Kidney epithelial cell (primary cell): ENCODE results near the gene NEUROD1. TPM values are rescaled to one million over a fixed set of nuclear protein-coding genes. Genes with fewer than 3 reads are reported as not detected.

Experiments used
- DNase-seq: peaks from one replicate; pipeline ENCODE4 v3.0.0-alpha.2; 2010; ENCODE audit warnings: low read depth
- H3K27me3 ChIP-seq: 2 replicates; pipeline ENCODE4 v1.6.0; 2011; ENCODE audit warnings: low read length; ENCODE audit not compliant: control insufficient read depth, insufficient read depth
- H3K36me3 ChIP-seq: 2 replicates; pipeline ENCODE4 v1.5.1; 2011; ENCODE audit warnings: low read length; ENCODE audit not compliant: control insufficient read depth, insufficient read depth
- H3K4me3 ChIP-seq: 2 replicates; pipeline ENCODE4 v1.5.1; 2011; ENCODE audit warnings: low read depth, mild to moderate bottlenecking, control low read depth, low read length
- total RNA-seq: library from RNA; depleted of rRNA; stranded (reverse); fragments of >200 nt; gene quantifications from 2 replicates; pipeline ENCODE4 v1.2.3, GENCODE V29; 2015
- TF ChIP-seq, protein P1 (sequence below): IDR thresholded peaks from 2 replicates; pipeline ENCODE4 v1.5.1; 2011; ENCODE audit warnings: mild to moderate bottlenecking, moderate library complexity, low read length, control low read depth, inconsistent platforms; ENCODE audit not compliant: insufficient read depth, poor library complexity, severe bottlenecking

Gene NEUROD1
- total RNA-seq, 1 donor from 2014 or later: not detected

DNA sequence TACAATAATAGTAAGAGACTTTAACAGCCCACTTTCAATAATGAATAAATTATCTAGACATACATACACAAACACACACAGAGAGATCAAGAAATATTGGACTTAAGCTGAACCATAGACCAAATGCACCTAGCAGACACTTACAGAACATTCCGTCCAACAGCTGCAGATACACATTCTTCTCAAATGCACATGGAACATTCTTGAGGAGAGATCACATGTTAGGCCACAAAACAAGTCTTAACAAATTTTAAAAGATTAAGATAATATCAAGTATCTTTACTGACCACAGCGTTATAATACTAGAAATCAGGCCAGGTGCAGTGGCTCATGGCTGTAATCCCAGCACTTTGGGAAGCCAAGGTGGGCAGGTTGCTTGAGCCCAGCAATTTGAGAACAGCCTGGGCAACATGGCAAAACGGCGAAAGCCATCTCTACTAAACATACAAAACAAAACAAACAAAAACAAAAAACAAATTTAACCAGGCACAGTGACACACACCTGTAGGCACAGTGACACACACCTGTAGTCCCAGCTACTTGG is 30.8 kb downstream of the NEUROD1 start:
- TF ChIP-seq, protein P1, sequence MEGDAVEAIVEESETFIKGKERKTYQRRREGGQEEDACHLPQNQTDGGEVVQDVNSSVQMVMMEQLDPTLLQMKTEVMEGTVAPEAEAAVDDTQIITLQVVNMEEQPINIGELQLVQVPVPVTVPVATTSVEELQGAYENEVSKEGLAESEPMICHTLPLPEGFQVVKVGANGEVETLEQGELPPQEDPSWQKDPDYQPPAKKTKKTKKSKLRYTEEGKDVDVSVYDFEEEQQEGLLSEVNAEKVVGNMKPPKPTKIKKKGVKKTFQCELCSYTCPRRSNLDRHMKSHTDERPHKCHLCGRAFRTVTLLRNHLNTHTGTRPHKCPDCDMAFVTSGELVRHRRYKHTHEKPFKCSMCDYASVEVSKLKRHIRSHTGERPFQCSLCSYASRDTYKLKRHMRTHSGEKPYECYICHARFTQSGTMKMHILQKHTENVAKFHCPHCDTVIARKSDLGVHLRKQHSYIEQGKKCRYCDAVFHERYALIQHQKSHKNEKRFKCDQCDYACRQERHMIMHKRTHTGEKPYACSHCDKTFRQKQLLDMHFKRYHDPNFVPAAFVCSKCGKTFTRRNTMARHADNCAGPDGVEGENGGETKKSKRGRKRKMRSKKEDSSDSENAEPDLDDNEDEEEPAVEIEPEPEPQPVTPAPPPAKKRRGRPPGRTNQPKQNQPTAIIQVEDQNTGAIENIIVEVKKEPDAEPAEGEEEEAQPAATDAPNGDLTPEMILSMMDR: no peak
- Histone ChIP-seq H3K4me3 (no peak overlapping the region), H3K27me3 (no peaks in the 10 kb centered on the region), H3K36me3 (no peaks in the 10 kb centered on the region)
- no peak for DNase-seq

GRCh38 chr2:181648478-181649155 is 31.7 kb downstream of the NEUROD1 start:
- H3K4me3 ChIP-seq: no peak overlapping the region
- TF ChIP-seq, protein P1: no peak
- no peak for DNase-seq
- no peaks in the 10 kb centered on the region for H3K36me3 ChIP-seq
- H3K27me3 ChIP-seq: no peaks in the 10 kb centered on the region

DNA sequence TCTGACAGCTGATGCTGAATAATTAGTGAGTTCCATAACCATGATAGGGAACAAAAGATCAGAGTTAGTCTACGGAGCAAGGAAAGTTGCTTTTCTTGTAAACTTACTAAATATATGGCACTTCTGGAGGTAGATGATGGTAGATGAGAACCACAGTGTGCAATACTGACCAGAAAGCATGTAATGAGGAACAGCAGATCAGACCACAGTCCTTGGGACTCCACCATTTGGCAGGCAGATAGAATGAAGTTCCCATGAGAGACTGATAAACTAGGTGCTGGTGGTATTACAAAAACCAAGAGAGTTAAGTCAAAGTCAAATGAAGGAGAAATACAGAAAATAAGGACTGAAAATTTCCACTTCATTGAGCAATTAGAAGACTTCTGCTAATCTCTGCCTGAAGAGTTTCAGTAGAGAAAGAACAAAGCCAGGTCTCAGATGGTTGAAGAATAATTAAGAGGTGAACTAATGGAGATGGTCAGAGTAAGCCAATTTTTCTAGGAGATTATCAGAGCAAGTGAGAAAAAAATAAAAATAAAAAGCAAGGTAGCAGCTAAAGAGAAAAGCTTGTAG is 33.8 kb downstream of the NEUROD1 start:
- no peak for DNase-seq
- H3K36me3 ChIP-seq: no peaks in the 10 kb centered on the region
- H3K27me3 ChIP-seq: no peaks in the 10 kb centered on the region

GRCh38 chr2:181643151-181643550 is 37.2 kb downstream of the NEUROD1 start:
- TF ChIP-seq, protein P1: no peak
- no peak for DNase-seq
- H3K36me3 ChIP-seq: no peaks in the 10 kb centered on the region
- H3K4me3 ChIP-seq: no peak overlapping the region
- no peaks in the 10 kb centered on the region for H3K27me3 ChIP-seq

More for the DNA sequence above, 33.8 kb downstream of the NEUROD1 start:
- H3K4me3 ChIP-seq: no peak overlapping the region
- TF ChIP-seq, protein P1: no peak

DNA sequence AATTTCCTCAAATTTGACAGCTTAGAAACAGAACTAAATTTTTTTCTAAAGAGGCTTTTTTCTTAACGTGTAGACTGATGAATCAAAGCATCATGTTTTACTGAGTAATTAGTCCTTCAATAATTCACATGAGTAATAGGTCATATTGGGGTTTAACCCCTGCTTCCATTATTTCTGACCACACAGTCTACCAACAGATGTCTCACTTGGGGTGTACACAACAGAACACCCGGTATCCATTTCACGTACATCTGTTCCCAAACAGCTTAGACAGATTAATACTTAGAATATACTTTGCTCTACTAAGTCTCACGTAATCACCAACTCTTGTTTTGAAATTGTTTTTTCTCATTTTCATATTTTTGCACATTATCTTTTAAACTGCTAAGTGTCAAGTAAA is 38.2 kb downstream of the NEUROD1 start:
- no peak for DNase-seq

More for the DNA sequence above, 38.2 kb downstream of the NEUROD1 start:
- no peak overlapping the region for H3K4me3 ChIP-seq
- no peaks in the 10 kb centered on the region for H3K36me3 ChIP-seq
- TF ChIP-seq, protein P1: no peak
- no peaks in the 10 kb centered on the region for H3K27me3 ChIP-seq
